HG02981 (cell line): Measurements from ENCODE around the gene SLC17A9.

Experiments used
- ATAC-seq: cut with Tn5 transposase; IDR thresholded peaks from one replicate; pipeline ENCODE4 v1.9.1; 2021; ENCODE audit warnings: mild to moderate bottlenecking, moderate library complexity; ENCODE audit not compliant: unreplicated experiment

The SLC17A9 gene

GRCh38 chr20:62980380-62980960 is 28.0 kb downstream of the SLC17A9 start:
- ATAC-seq: no peak

- no peak for ATAC-seq
Observed at GRCh38 chr20:62980970-62981369, 28.5 kb downstream of the SLC17A9 start.

GRCh38 chr20:62982124-62983075 is 29.9 kb downstream of the SLC17A9 start:
- no peak for ATAC-seq

- no peak for ATAC-seq
Observed at GRCh38 chr20:62983210-62983609, 30.7 kb downstream of the SLC17A9 start.

GRCh38 chr20:62984666-62985443 is 32.3 kb downstream of the SLC17A9 start:
- ATAC-seq: no peak

- no peak for ATAC-seq
Observed at GRCh38 chr20:62985444-62985778, 32.9 kb downstream of the SLC17A9 start.

GRCh38 chr20:62986257-62986800 is 33.8 kb downstream of the SLC17A9 start:
- ATAC-seq: no peak

- no peak for ATAC-seq
Observed at GRCh38 chr20:62987114-62987513, 34.6 kb downstream of the SLC17A9 start.

- ATAC-seq: no peak
Observed at GRCh38 chr20:62989201-62989601, 36.7 kb downstream of the SLC17A9 start.

- ATAC-seq: no peak
Observed at GRCh38 chr20:62990306-62990825, 37.9 kb downstream of the SLC17A9 start.

- ATAC-seq: no peak
Observed at GRCh38 chr20:62991196-62991807, 38.8 kb downstream of the SLC17A9 start.

GRCh38 chr20:62991863-62992262 is 39.4 kb downstream of the SLC17A9 start:
- ATAC-seq: no peak

- no peak for ATAC-seq
Observed at GRCh38 chr20:62993856-62994494, 41.5 kb downstream of the SLC17A9 start.

GRCh38 chr20:62994869-62995281 is 42.4 kb downstream of the SLC17A9 start:
- no peak for ATAC-seq

- ATAC-seq: no peak
Observed at GRCh38 chr20:62995481-62995880, 43.0 kb downstream of the SLC17A9 start.

- ATAC-seq: no peak
Observed at GRCh38 chr20:62995898-62996595, 43.5 kb downstream of the SLC17A9 start.

- ATAC-seq: no peak
Observed at GRCh38 chr20:62996596-62996982, 44.1 kb downstream of the SLC17A9 start.

GRCh38 chr20:62997417-62998035 is 45.0 kb downstream of the SLC17A9 start:
- ATAC-seq: no peak

- no peak for ATAC-seq
Observed at GRCh38 chr20:62998449-62998848, 45.9 kb downstream of the SLC17A9 start.
